MCF 10A (cell line): Measurements from ENCODE around the gene F7. TPM values are rescaled to one million over a fixed set of nuclear protein-coding genes. Genes with fewer than 3 reads are reported as not detected.

Experiments
- BruUV-seq: library from RNA; stranded (reverse); fragments of 400-500 nt; replicated peaks from 2 replicates; lab custom pipeline; 2021; lab: Mats Ljungman, UMichigan
- CTCF ChIA-PET: fragments of 300-600 bp; sonication (Branson Sonifier 250); formaldehyde crosslinking; extraction: SDS; loops from one replicate; lab custom pipeline; 2021; ENCODE audit warnings: antibody characterized with exemption, inconsistent platforms; lab: Yijun Ruan, JAX
- POLR2A ChIA-PET: fragments of 300-600, 350-650 bp; sonication (Branson Sonifier 250); formaldehyde crosslinking; extraction: SDS; loops from one replicate; lab custom pipeline; 2020; ENCODE audit warnings: antibody characterized with exemption, inconsistent platforms; lab: Yijun Ruan, JAX
- DNase-seq: peaks from one replicate; pipeline ENCODE4 v3.0.0-alpha.2; 2018; ENCODE audit not compliant: unreplicated experiment
- H3K27ac Mint-ChIP-seq: one replicate; pipeline ENCODE4 v1.8.0; 2022; ENCODE audit warnings: mild to moderate bottlenecking, low read depth, mixed read lengths; ENCODE audit not compliant: unreplicated experiment
- H3K27me3 Mint-ChIP-seq: one replicate; pipeline ENCODE4 v1.8.0; 2022; ENCODE audit warnings: mixed read lengths; ENCODE audit not compliant: insufficient read depth, unreplicated experiment
- H3K36me3 Mint-ChIP-seq: one replicate; pipeline ENCODE4 v1.8.0; 2022; ENCODE audit warnings: mild to moderate bottlenecking, moderate library complexity, mixed read lengths; ENCODE audit not compliant: insufficient read depth, unreplicated experiment
- H3K4me1 Mint-ChIP-seq: one replicate; pipeline ENCODE4 v1.8.0; 2022; ENCODE audit warnings: mixed read lengths; ENCODE audit not compliant: insufficient read depth, unreplicated experiment
- H3K4me3 Mint-ChIP-seq: one replicate; pipeline ENCODE4 v1.8.0; 2022; ENCODE audit warnings: mild to moderate bottlenecking, moderate library complexity, mixed read lengths; ENCODE audit not compliant: unreplicated experiment
- H3K9me3 Mint-ChIP-seq: one replicate; pipeline ENCODE4 v1.8.0; 2022; ENCODE audit warnings: mixed read lengths; ENCODE audit not compliant: unreplicated experiment
- intact Hi-C: fragments of 100-400 bp; cut with micrococcal nuclease; formaldehyde crosslinking; loops from 2 replicates; pipeline ENCODE4 v1.14.1; 2022
- total RNA-seq: library from RNA; stranded (reverse); gene quantifications from 2 replicates; pipeline ENCODE4 v1.2.3, GENCODE V29; 2022
- TF ChIP-seq, protein P1 (sequence below): fragments of 200-600 bp; IDR thresholded peaks from one replicate; pipeline ENCODE4 v1.8.0; 2022; ENCODE audit warnings: antibody characterized with exemption, mild to moderate bottlenecking; ENCODE audit not compliant: unreplicated experiment

F7 gene
- total RNA-seq, 1 experiment from 2014 or later, result not detected

DNA sequence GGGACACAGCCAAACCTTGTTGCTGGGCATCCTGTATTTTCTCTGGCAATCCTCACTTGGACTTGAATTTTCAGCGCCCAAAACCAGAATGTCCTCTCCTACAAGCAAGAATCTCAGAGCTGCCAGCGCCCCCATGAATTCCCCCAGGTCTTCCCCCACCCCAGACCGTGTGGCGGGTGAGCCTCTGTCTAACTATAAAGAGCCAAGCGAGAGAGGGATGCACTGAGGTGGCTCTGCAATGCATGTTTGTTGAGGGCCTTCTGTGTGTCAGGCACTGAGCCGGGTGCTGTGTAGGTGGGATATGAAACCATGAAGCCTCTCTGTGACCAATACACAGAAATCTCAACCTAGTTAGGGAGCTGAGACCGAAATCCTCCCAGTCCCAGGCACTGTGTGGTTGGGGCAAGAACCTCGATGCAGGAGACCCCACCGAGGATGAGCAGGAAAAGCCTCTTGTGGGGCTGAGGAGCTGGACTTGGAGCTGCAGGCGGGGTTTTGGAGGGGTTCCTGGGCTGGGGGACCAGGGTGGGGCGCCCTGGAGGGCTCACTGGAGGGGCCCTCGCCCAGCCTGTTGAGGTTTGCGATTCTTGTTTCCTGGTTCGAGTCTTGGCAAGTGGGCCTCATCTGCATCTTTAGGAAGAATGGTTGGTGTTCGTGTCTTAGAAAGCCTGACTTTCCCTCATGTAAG lies 40.5 kb downstream of the F7 start:
- BruUV-seq, result no TSS peak
- TF ChIP-seq, protein P1, sequence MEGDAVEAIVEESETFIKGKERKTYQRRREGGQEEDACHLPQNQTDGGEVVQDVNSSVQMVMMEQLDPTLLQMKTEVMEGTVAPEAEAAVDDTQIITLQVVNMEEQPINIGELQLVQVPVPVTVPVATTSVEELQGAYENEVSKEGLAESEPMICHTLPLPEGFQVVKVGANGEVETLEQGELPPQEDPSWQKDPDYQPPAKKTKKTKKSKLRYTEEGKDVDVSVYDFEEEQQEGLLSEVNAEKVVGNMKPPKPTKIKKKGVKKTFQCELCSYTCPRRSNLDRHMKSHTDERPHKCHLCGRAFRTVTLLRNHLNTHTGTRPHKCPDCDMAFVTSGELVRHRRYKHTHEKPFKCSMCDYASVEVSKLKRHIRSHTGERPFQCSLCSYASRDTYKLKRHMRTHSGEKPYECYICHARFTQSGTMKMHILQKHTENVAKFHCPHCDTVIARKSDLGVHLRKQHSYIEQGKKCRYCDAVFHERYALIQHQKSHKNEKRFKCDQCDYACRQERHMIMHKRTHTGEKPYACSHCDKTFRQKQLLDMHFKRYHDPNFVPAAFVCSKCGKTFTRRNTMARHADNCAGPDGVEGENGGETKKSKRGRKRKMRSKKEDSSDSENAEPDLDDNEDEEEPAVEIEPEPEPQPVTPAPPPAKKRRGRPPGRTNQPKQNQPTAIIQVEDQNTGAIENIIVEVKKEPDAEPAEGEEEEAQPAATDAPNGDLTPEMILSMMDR, result no peak
- no peak overlapping the region for H3K27ac Mint-ChIP-seq
- intact Hi-C loops, result no loop called here
- no peak overlapping the region for H3K4me3 Mint-ChIP-seq
- ChIA-PET CTCF (no interaction called here), POLR2A (no interaction called here)
- H3K27me3 Mint-ChIP-seq, result peaks cover 26% of the 10 kb centered on the region
- DNase-seq, result no peak
- no peaks in the 10 kb centered on the region for H3K4me1 Mint-ChIP-seq
- H3K36me3 Mint-ChIP-seq, result peaks cover 5% of the 10 kb centered on the region
- H3K9me3 Mint-ChIP-seq, result no peaks in the 10 kb centered on the region

DNA sequence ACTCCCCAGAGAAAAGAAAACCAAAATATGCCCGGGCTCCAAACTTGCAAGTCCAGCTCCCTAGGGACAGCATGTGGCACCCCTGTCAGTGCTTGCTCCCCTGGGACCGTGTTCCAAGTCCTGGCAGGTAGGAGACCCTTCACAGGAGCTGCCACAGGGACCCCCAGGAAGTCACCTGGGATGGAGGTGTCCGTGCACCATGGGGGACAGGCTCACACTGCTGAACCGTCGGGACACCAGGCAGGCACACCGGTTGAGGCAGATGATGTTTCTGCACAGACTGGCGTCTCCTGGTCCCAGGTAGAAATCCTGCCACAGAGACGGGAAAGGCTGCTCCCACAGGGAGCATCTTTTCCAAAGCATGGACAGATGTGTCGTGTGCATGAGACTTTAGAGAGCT lies 41.2 kb downstream of the F7 start:
- intact Hi-C loops, result no loop called here
- Mint-ChIP-seq H3K9me3 (no peaks in the 10 kb centered on the region), H3K36me3 (peaks cover 5% of the 10 kb centered on the region), H3K4me1 (no peaks in the 10 kb centered on the region), H3K27me3 (peaks cover 26% of the 10 kb centered on the region), H3K4me3 (no peak overlapping the region), H3K27ac (no peak overlapping the region)
- BruUV-seq, result no TSS peak
- POLR2A ChIA-PET, result interaction anchor here (1.3 kb wide), 1 partner anchor 12 kb away, joined by 3 read pairs; no protein-coding TSS in a partner anchor
- no peak for DNase-seq
- CTCF ChIA-PET, result no interaction called here
- TF ChIP-seq, protein P1, result no peak

DNA sequence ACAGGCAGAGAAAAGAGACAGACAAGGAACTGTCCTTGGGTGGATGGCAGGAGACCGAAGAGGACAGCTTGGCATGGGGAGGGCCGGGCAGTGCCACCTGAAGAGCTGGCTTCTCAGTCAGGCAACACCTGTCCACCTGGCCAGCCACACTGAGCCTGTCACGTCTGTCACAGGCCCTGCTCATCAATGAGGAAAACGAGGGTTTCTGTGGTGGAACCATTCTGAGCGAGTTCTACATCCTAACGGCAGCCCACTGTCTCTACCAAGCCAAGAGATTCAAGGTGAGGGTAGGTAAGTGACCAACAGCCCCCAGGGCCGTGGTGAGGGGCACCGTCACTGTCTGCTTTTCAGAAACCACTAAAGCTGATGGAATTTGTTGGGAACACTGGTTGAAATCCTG lies 41.6 kb downstream of the F7 start:
- CTCF ChIA-PET, result interaction anchor here (1.5 kb wide), 1 partner anchor 117 kb away, joined by 3 read pairs; no protein-coding TSS in a partner anchor
- no TSS peak for BruUV-seq
- H3K27me3 Mint-ChIP-seq, result peaks cover 26% of the 10 kb centered on the region
- POLR2A ChIA-PET, result interaction anchor here (1.3 kb wide), 1 partner anchor 13 kb away, joined by 3 read pairs; no protein-coding TSS in a partner anchor
- H3K36me3 Mint-ChIP-seq, result peaks cover 5% of the 10 kb centered on the region
- TF ChIP-seq, protein P1, result no peak
- intact Hi-C loops, result no loop called here
- H3K27ac Mint-ChIP-seq, result no peak overlapping the region
- H3K4me3 Mint-ChIP-seq, result no peak overlapping the region
- H3K4me1 Mint-ChIP-seq, result peaks cover 1% of the 10 kb centered on the region
- H3K9me3 Mint-ChIP-seq, result no peaks in the 10 kb centered on the region
- no peak for DNase-seq

DNA sequence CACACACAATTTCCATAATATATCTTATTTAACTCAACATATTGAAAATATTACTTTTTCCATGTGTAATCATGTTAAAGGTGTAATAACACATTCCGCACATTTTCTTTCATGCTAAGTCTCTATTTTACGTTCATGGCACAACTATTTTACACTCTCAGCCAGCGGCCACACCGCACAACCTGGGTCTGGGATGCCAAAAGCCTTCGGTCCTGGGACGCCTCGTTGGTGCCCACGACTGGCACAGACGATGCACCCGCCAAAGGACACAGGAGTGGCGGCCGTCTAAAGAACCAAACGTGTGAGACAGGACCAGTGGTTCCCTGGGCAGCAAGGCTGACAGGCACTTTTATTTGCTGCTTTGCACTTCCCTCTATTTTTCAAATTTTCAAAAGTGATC lies 42.8 kb downstream of the F7 start:
- Mint-ChIP-seq H3K4me3 (no peak overlapping the region), H3K4me1 (peaks cover 9% of the 10 kb centered on the region), H3K27me3 (peaks cover 26% of the 10 kb centered on the region), H3K9me3 (peaks cover 8% of the 10 kb centered on the region), H3K27ac (no peak overlapping the region), H3K36me3 (peaks cover 5% of the 10 kb centered on the region)
- TF ChIP-seq, protein P1, result no peak
- BruUV-seq, result no TSS peak
- intact Hi-C loops, result no loop called here
- no peak for DNase-seq
- CTCF ChIA-PET, result interaction anchor here (1.5 kb wide), 1 partner anchor 119 kb away, joined by 3 read pairs; no protein-coding TSS in a partner anchor
- POLR2A ChIA-PET, result no interaction called here
